Measurements from ENCODE around the gene VPS33A. TPM values are rescaled to one million over a fixed set of nuclear protein-coding genes. Genes with fewer than 3 reads are reported as not detected.
A peak's percentile ranks its signal among the peaks of the same experiment; 100 is the strongest.

Gene VPS33A
- total and polyA plus RNA-seq, 2 of the 8 experiments (the other 6 are each of a cell fraction or from before 2014, with no cell fraction given) = 16.4 to 41.8 TPM

- FAIRE-seq = no peak
- Histone ChIP-seq H4K91ac (replicated peaks; ENCODE audit: insufficient read length, low read length) (peak overlapping the region; percentile 99), H3K9ac (replicated peaks in 1 of 4; ENCODE audit: extremely low read depth in 1 of 4, low read depth in 3 of 4, low read length in 3 of 4) (peak overlapping the region; percentile 59 to 97 (median 88)), H2AFZ (ENCODE audit: low read length) (peak overlapping the region; percentile 97), H3K79me2 (ENCODE audit: control insufficient read depth in 1 of 2, insufficient read depth in 2 of 2, low read length in 2 of 2) (peaks cover 0 to 7% of the 10 kb centered on the region in 2 experiments; a peak in 1 of 4 replicates), H2BK120ac (replicated peaks; ENCODE audit: low read depth, low read length) (no peak overlapping the region), H2BK15ac (ENCODE audit: low read length) (peak overlapping the region; percentile 46; the same call in 1 of the 2 replicates), H3K79me1 (ENCODE audit: low read depth, low read length) (no peaks in the 10 kb centered on the region), H3K23ac (ENCODE audit: insufficient read length) (no peak overlapping the region), H3K18ac (ENCODE audit: extremely low read depth, low read length) (peak overlapping the region; percentile 94; the same call in 1 of the 2 replicates), H3K56ac (replicated peaks; ENCODE audit: insufficient read length, low read depth, low read length) (peak overlapping the region; percentile 80), H3K27ac (ENCODE audit: low read depth, low read length) (peak overlapping the region; percentile 86), H3K9me3 (ENCODE audit: insufficient read depth in 2 of 2, low read depth in 1 of 2, low read length in 1 of 2) (no peaks in the 10 kb centered on the region), H2AK5ac (ENCODE audit: low read depth, low read length) (no peak overlapping the region), H4K8ac (ENCODE audit: extremely low read depth, insufficient read depth, low read length) (peak overlapping the region; percentile 100), H4K5ac (ENCODE audit: insufficient read length, low read depth, low read length) (no peak overlapping the region), H3K4me3 (ENCODE audit: extremely low read depth in 1 of 4, insufficient read depth in 2 of 4, low read depth in 3 of 4, low read length in 4 of 4) (peak overlapping the region; percentile 54 to 99 (median 94)), H2BK20ac (ENCODE audit: low read length) (no peak overlapping the region), H3K4ac (replicated peaks; ENCODE audit: insufficient read length, low read depth, low read length) (no peak overlapping the region), H3K14ac (ENCODE audit: insufficient read length) (no peak overlapping the region), H3K27me3 (replicated peaks in 1 of 4; ENCODE audit: control insufficient read depth in 3 of 4, extremely low read depth in 1 of 4, insufficient read depth in 3 of 4, low read length in 3 of 4) (no peaks in the 10 kb centered on the region), H4K20me1 (replicated peaks in 1 of 2; ENCODE audit: control insufficient read depth in 1 of 2, insufficient read depth in 2 of 2, low read length in 2 of 2) (no peaks in the 10 kb centered on the region), H2BK5ac (ENCODE audit: low read depth, low read length) (peak overlapping the region; percentile 99), H3K23me2 (ENCODE audit: low read depth, low read length) (peaks cover 2% of the 10 kb centered on the region; the same call in 1 of the 2 replicates), H2BK12ac (ENCODE audit: low read depth, low read length) (peak overlapping the region; percentile 68; the same call in 1 of the 2 replicates), H3K36me3 (ENCODE audit: control insufficient read depth in 2 of 4, insufficient read depth in 4 of 4, low read length in 3 of 4) (peaks cover 0 to 10% (median 6%) of the 10 kb centered on the region in 4 experiments; a peak in 5 of 8 replicates), H3K4me1 (replicated peaks in 1 of 4; ENCODE audit: control insufficient read depth in 3 of 4, insufficient read depth in 4 of 4, low read length in 3 of 4) (no peaks in the 10 kb centered on the region; a peak in 2 of 7 replicates), H3K4me2 (ENCODE audit: insufficient read depth in 1 of 2, low read depth in 2 of 2, low read length in 2 of 2) (peak overlapping the region; percentile 74 to 98)
- ChIA-PET CTCF (ENCODE audit: partially characterized antibody) (no interaction called here), POLR2A (ENCODE audit: partially characterized antibody) (interaction anchor here (1.1 kb wide), 1 partner anchor 9 kb away, joined by 6 read pairs; no protein-coding TSS in a partner anchor)
- no peak for DNase-seq (ENCODE audit: low read depth in 1 of 2, low spot score in 2 of 2)
- TF ChIP-seq RNF2 (IDR thresholded peaks at IDR 0.05; ENCODE audit: borderline replicate concordance, low read depth, low read length, missing control alignments, poor library complexity, severe bottlenecking) (no peak), SIX5 (IDR thresholded peaks at IDR 0.05; ENCODE audit: low read depth, low read length) (no peak), KDM5A (IDR thresholded peaks at IDR 0.05; ENCODE audit: low read length) (no peak), YY1 (IDR thresholded peaks at IDR 0.05; ENCODE audit: low read depth, low read length) (no peak)
- TF ChIP-seq, protein P1, sequence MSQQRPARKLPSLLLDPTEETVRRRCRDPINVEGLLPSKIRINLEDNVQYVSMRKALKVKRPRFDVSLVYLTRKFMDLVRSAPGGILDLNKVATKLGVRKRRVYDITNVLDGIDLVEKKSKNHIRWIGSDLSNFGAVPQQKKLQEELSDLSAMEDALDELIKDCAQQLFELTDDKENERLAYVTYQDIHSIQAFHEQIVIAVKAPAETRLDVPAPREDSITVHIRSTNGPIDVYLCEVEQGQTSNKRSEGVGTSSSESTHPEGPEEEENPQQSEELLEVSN (IDR thresholded peaks at IDR 0.05) = no peak
- WGBS, 2 experiments (ENCODE audit: extremely low coverage in 1 of 2, insufficient coverage in 1 of 2, insufficient read length in 1 of 2, insufficient replicate concordance in 2 of 2, low coverage in 1 of 2, low lambda C conversion rate in 2 of 2, missing lambda C conversion rate in 1 of 2) = 5% methylated on average over 16 of the region's 17 CpGs; no CpG with 5 or more reads in 1 of the 2 experiments
Measured at GRCh38 chr12:122265886-122266229, 436 bp downstream of the VPS33A start.
